C4-2B (cell line): ENCODE data around the gene OR4N5.
"Not testable (repeated sequence)": the region's sequence is repeated elsewhere in the genome, so short reads cannot be mapped to it uniquely, and the experiment has no call there.

Experiments used
- H3K27ac ChIP-seq: fragments of 450-650 bp; 2 replicates; pipeline ENCODE4 v1.5.1; 2017
- CTCF ChIP-seq: fragments of 450-650 bp; conservative IDR thresholded peaks from 2 replicates; pipeline ENCODE4 v1.5.1; 2017; ENCODE audit warnings: mild to moderate bottlenecking
- ZFX ChIP-seq: fragments of 450-650 bp; IDR thresholded peaks from 2 replicates; pipeline ENCODE4 v1.6.1; 2017

The OR4N5 gene

GRCh38 chr14:20143911-20144310 is 5.3 kb downstream of the OR4N5 start:
- no peak overlapping the region for H3K27ac ChIP-seq
- TF ChIP-seq ZFX (no peak), CTCF (peak; percentile 41)

- TF ChIP-seq ZFX (no peak), CTCF (no peak)
These were observed 6.2 kb downstream of the OR4N5 start for GRCh38 chr14:20144820-20145219.

GRCh38 chr14:20164462-20164861 is 25.8 kb downstream of the OR4N5 start:
- TF ChIP-seq CTCF (no peak), ZFX (no peak)
- H3K27ac ChIP-seq, result no peak overlapping the region

More at GRCh38 chr14:20144820-20145219, 6.2 kb downstream of the OR4N5 start:
- H3K27ac ChIP-seq, result no peak overlapping the region

- TF ChIP-seq CTCF (no peak), ZFX (no peak)
- no peak overlapping the region for H3K27ac ChIP-seq
These were observed 28.5 kb downstream of the OR4N5 start for GRCh38 chr14:20167091-20167490.

- H3K27ac ChIP-seq, result not testable (repeated sequence)
These were observed 31.2 kb downstream of the OR4N5 start for GRCh38 chr14:20169852-20170251.

- H3K27ac ChIP-seq, result not testable (repeated sequence)
These were observed 35.6 kb downstream of the OR4N5 start for GRCh38 chr14:20174205-20174604.

- no peak overlapping the region for H3K27ac ChIP-seq
- TF ChIP-seq ZFX, result no peak
- TF ChIP-seq CTCF, result no peak
These were observed 37.7 kb downstream of the OR4N5 start for GRCh38 chr14:20176330-20176729.

- no peak overlapping the region for H3K27ac ChIP-seq
- no peak for TF ChIP-seq CTCF
- TF ChIP-seq ZFX, result no peak
These were observed 38.9 kb downstream of the OR4N5 start for GRCh38 chr14:20177433-20177974.
